DOHH2 (cell line): Measurements from ENCODE around the gene KIF3B.
A peak's percentile ranks its signal among the peaks of the same experiment; 100 is the strongest.

Experiments
- H3F3A ChIP-seq: fragments of 200-600 bp; sonication (generic), shearing (Covaris generic); 2 replicates; pipeline ENCODE4 v1.6.0; 2016; ENCODE audit warnings: antibody characterized with exemption, mild to moderate bottlenecking; ENCODE audit not compliant: control insufficient read depth, insufficient read depth
- H3K27ac ChIP-seq: fragments of 200-600 bp; sonication (generic); 2 replicates; pipeline ENCODE4 v1.5.1; 2014; ENCODE audit warnings: low read depth, mild to moderate bottlenecking, low read length, moderate library complexity
- H3K27me3 ChIP-seq: fragments of 200-600 bp; sonication (generic); 2 replicates; pipeline ENCODE4 v1.6.1; 2014; ENCODE audit warnings: mild to moderate bottlenecking, low read length, mixed read lengths; ENCODE audit not compliant: control insufficient read depth
- H3K36me3 ChIP-seq: fragments of 200-600 bp; sonication (generic); 2 replicates; pipeline ENCODE4 v1.6.1; 2014; ENCODE audit warnings: mild to moderate bottlenecking, low read length, moderate library complexity, mixed read lengths; ENCODE audit not compliant: control insufficient read depth
- H3K4me1 ChIP-seq: fragments of 200-600 bp; sonication (generic); 2 replicates; pipeline ENCODE4 v1.6.1; 2014; ENCODE audit warnings: mild to moderate bottlenecking, low read length, mixed read lengths; ENCODE audit not compliant: control insufficient read depth
- H3K4me2 ChIP-seq: fragments of 200-600 bp; sonication (generic); 2 replicates; pipeline ENCODE4 v1.6.0; 2014; ENCODE audit warnings: mild to moderate bottlenecking, low read length, moderate library complexity
- H3K4me3 ChIP-seq: fragments of 200-600 bp; sonication (generic); 2 replicates; pipeline ENCODE4 v1.5.1; 2014; ENCODE audit warnings: mild to moderate bottlenecking, low read length, mixed read lengths
- H3K79me2 ChIP-seq: fragments of 200-600 bp; sonication (generic); 2 replicates; pipeline ENCODE4 v1.6.1; 2014; ENCODE audit warnings: mild to moderate bottlenecking, low read length, mixed read lengths; ENCODE audit not compliant: control insufficient read depth
- H3K9me2 ChIP-seq: fragments of 200-600 bp; sonication (generic); replicated peaks from 2 replicates; pipeline ENCODE4 v1.6.1; 2014; ENCODE audit warnings: mild to moderate bottlenecking, low read length, mixed read lengths; ENCODE audit not compliant: control insufficient read depth
- H3K9me3 ChIP-seq: fragments of 200-600 bp; sonication (generic); 2 replicates; pipeline ENCODE4 v1.6.1; 2014; ENCODE audit warnings: antibody characterized with exemption, low read length, mixed read lengths; ENCODE audit not compliant: control insufficient read depth, insufficient read depth
- H4K20me1 ChIP-seq: fragments of 200-600 bp; sonication (generic); 2 replicates; pipeline ENCODE4 v1.6.0; 2014; ENCODE audit warnings: low read depth, mild to moderate bottlenecking, antibody characterized with exemption, low read length, moderate library complexity; ENCODE audit not compliant: control insufficient read depth, insufficient read depth
- CTCF ChIP-seq: fragments of 200-600 bp; sonication (generic); IDR thresholded peaks from one replicate; pipeline ENCODE4 v1.5.1; 2014; ENCODE audit warnings: antibody characterized with exemption, mild to moderate bottlenecking, low read depth, low read length; ENCODE audit not compliant: poor library complexity, severe bottlenecking
- EZH2phosphoT487 ChIP-seq: fragments of 200-600 bp; sonication (generic); IDR thresholded peaks from 2 replicates; pipeline ENCODE4 v1.6.1; 2017; ENCODE audit warnings: borderline replicate concordance, mild to moderate bottlenecking, antibody characterized with exemption, low read length, moderate library complexity, mixed read lengths

The KIF3B gene

GRCh38 chr20:32364554-32365208 is 87.2 kb downstream of the KIF3B start:
- Histone ChIP-seq H3K4me2 (peak overlapping the region; percentile 84), H3F3A (peaks cover 8% of the 10 kb centered on the region), H3K4me3 (no peak overlapping the region), H3K79me2 (peaks cover 100% of the 10 kb centered on the region), H3K36me3 (peaks cover 50% of the 10 kb centered on the region), H4K20me1 (peaks cover 44% of the 10 kb centered on the region), H3K9me3 (no peaks in the 10 kb centered on the region), H3K9me2 (no peaks in the 10 kb centered on the region), H3K4me1 (peaks cover 98% of the 10 kb centered on the region), H3K27ac (no peak overlapping the region), H3K27me3 (no peaks in the 10 kb centered on the region)
- no peak for TF ChIP-seq EZH2phosphoT487
- TF ChIP-seq CTCF: no peak

- Histone ChIP-seq H4K20me1 (peaks cover 39% of the 10 kb centered on the region), H3K9me3 (no peaks in the 10 kb centered on the region), H3K27ac (no peak overlapping the region), H3K79me2 (peaks cover 100% of the 10 kb centered on the region), H3K36me3 (peaks cover 50% of the 10 kb centered on the region), H3K4me2 (peak overlapping the region; percentile 84), H3F3A (peaks cover 8% of the 10 kb centered on the region; the same call in 1 of the 2 replicates), H3K4me3 (0 out of 2 replicates have a peak overlapping the region, but pooled peaks have one; percentile 16), H3K4me1 (peaks cover 89% of the 10 kb centered on the region), H3K27me3 (no peaks in the 10 kb centered on the region), H3K9me2 (no peaks in the 10 kb centered on the region)
- TF ChIP-seq CTCF (no peak), EZH2phosphoT487 (no peak)
These were observed 88.1 kb downstream of the KIF3B start for GRCh38 chr20:32365564-32365963.

GRCh38 chr20:32366380-32366779 is 88.9 kb downstream of the KIF3B start:
- Histone ChIP-seq H3K4me2 (peak overlapping the region; percentile 84), H3K27ac (no peak overlapping the region), H3K9me2 (no peaks in the 10 kb centered on the region), H3K4me1 (peaks cover 81% of the 10 kb centered on the region), H3K79me2 (peaks cover 99% of the 10 kb centered on the region), H3F3A (peaks cover 8% of the 10 kb centered on the region; the same call in 1 of the 2 replicates), H3K27me3 (no peaks in the 10 kb centered on the region), H4K20me1 (peaks cover 35% of the 10 kb centered on the region), H3K9me3 (no peaks in the 10 kb centered on the region), H3K36me3 (peaks cover 53% of the 10 kb centered on the region), H3K4me3 (peak overlapping the region; percentile 16; the same call in 1 of the 2 replicates)
- no peak for TF ChIP-seq CTCF
